Panc1 (cell line): ENCODE measurements around the gene POLDIP3.
"Not testable (repeated sequence)": the region's sequence is repeated elsewhere in the genome, so short reads cannot be mapped to it uniquely, and the experiment has no call there.

Experiments
- CTCF ChIP-seq: fragments of 450-650 bp; IDR thresholded peaks from 2 replicates; pipeline ENCODE4 v1.5.1; 2017; ENCODE audit warnings: mild to moderate bottlenecking
- POLR2AphosphoS5 ChIP-seq: IDR thresholded peaks from 2 replicates; pipeline ENCODE4 v1.6.1; 2012; ENCODE audit warnings: mild to moderate bottlenecking, low read depth, low read length, moderate library complexity
- REST ChIP-seq, 2 experiments: IDR thresholded peaks; 2 replicates each; pipeline ENCODE4 v1.6.1; 2011 to 2012; ENCODE audit warnings: low read depth in 2 of 2, control low read depth in 1 of 2, low read length in 1 of 2, mild to moderate bottlenecking in 1 of 2, moderate library complexity in 1 of 2; ENCODE audit not compliant: insufficient read depth in 1 of 2
- SIN3A ChIP-seq: IDR thresholded peaks from 2 replicates; pipeline ENCODE4 v1.6.1; 2012; ENCODE audit warnings: low read depth, mild to moderate bottlenecking, low read length, moderate library complexity, borderline replicate concordance; ENCODE audit not compliant: insufficient read depth

- TF ChIP-seq POLR2AphosphoS5; CTCF; SIN3A; REST (IDR thresholded peaks at IDR 0.05; ENCODE audit: insufficient read depth in 1 of 2, low read depth in 2 of 2, low read length in 1 of 2): not testable (repeated sequence)
These were observed 33.4 kb downstream of the POLDIP3 start for GRCh38 chr22:42581194-42581761.
